Activated CD4-positive, alpha-beta T cell treated with anti-CD3 and anti-CD28 coated beads, Interleukin-2, amount 50 U/mL, for 1 hour (primary cell): ENCODE data around the gene STX7.

ENCODE experiments used
- DNase-seq: peaks from one replicate; pipeline ENCODE4 v3.0.0-alpha.2; 2020

The STX7 gene

GRCh38 chr6:132475925-132476324, 37.0 kb downstream of the STX7 start:
- no peak for DNase-seq

- DNase-seq, result no peak
These were observed 41.1 kb downstream of the STX7 start for GRCh38 chr6:132471787-132472186.

GRCh38 chr6:132466952-132467351, 46.0 kb downstream of the STX7 start:
- no peak for DNase-seq

GRCh38 chr6:132465530-132466485, 47.1 kb downstream of the STX7 start:
- DNase-seq, result no peak

GRCh38 chr6:132464538-132465256, 48.2 kb downstream of the STX7 start:
- DNase-seq, result no peak

DNA sequence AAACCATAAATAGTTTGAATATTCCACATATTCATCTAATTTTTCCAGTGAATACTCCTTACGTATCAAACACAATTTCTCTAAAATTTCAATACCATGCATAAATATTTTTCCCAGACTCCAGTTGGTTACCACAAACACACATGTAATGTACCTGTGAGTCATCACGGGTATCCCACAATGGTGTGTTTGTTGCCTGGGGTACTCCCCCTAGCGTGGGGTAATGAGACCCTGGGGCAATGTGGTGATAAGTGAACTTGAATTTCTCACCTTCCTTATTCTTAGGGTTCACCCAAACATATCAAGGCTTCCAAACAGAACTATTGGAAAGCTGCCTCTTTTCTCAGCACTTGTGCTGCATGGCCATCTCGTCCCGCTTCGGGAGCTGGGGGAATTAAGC, 51.0 kb downstream of the STX7 start:
- DNase-seq, result no peak

GRCh38 chr6:132459605-132459952, 53.3 kb downstream of the STX7 start:
- DNase-seq, result no peak

GRCh38 chr6:132458887-132459604, 53.9 kb downstream of the STX7 start:
- DNase-seq, result no peak

DNA sequence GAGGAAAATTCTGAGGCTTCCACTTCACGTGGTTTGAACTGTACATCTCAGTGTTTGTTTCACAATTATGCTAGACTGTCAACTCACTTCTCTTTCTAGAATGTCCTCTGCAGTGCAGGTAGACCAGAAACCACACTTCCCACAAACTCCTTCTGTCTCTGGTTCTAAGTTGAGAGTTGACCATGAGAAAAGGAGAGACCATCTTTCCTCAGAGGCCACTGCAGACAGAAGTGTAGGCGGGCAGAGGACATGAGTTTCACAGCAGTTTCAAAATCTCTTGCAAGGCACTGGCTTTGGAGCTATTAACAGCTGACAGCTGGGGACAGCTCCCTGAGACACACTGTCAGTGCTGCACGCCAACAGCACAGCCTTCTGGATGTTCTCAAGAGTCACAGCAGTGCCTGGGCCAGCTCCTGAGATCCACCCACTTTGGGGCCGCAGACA, 56.2 kb downstream of the STX7 start:
- DNase-seq, result no peak

GRCh38 chr6:132446855-132447241, 66.1 kb downstream of the STX7 start:
- DNase-seq, result no peak

- DNase-seq, result no peak
These were observed 66.6 kb downstream of the STX7 start for GRCh38 chr6:132446141-132446854.

DNA sequence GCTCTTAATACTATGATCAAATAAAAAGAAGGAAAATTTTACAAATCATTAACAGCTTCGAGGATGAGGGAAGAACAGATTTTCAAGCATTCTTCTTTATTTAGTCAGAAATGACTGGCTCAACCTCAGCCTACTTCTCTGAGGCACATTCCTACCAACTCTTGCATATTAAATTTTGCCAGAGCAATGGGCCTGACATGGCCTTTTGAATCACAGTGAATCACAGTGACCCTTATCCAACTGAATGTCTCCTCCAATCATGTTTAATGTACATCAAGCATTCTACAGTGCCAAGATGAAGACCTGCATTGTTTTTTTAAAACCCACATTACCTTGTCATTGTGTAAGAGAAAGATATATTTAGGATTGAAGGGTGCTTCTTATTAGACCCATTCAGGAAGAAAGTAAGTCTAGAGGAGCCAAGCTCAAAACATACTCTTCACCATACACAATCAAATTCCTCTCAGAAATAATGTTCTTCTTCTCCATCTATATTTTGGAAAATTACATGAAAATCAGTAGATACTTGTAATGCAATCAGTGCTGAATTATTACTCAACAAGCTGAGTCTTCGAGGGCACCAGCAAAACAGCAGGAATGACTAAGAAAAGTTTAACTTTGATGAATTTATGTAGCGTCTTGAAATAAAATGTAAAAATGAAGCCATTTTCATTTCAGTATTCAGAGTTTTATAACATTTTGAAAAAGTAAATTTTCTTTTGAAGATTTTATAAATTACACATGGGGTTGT, 67.5 kb downstream of the STX7 start:
- DNase-seq, result no peak

DNA sequence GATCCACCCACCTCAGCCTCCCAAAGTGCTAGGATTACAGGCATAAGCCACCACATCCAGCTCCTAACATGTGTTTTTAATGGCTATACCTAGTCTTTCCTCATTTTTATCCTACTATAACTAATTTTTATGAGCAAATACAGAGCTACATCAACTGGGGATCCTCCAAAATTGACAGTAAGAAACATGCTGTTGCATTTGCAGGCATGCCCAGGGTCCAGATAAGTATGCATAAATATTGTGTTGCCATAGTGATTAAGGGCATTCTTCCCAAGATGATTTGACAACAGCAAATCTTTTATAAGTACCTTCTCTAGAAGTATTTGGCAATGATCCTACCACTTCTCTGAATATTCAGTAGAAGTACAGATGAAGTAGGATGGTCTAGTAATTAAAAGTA, 69.7 kb downstream of the STX7 start:
- DNase-seq, result no peak

DNA sequence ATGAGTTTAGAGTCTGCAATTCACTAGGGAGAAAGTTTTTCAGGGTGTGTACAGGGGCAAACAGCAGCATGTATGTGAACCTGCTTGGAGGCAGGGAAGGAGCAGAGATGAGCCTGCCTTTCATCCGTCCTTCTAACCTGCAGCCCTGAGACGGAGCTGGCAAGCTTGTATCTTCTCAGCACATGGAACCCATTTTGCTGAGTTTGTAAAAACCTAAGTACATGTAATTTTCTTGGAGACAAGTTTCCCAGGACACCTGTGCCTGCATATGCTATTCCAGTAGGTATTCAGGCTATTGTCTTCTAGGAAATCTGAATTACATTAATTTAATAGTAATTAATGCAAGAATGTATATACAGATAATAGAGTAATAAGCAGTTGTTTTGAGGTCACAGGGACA, 82.8 kb downstream of the STX7 start:
- no peak for DNase-seq

DNA sequence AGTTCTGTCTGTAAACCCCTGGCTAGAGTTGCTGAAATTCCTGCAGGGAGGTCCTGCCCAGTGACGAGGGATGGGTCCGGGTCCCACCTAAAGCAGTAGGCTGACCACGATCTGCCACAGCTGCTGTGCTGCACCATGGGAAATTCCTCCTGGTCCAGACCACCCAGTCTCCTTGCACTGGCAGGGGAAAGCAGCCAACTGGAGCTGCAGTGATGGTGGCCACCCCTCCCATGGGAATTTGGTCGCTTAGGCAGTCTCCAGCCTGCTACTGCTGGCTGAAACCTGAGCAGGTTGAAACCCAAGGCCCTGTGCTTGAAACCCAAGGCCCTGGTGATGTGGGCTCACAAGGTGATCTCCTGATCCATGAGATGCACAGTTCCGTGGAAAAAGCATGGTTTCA, 87.7 kb downstream of the STX7 start:
- DNase-seq, result no peak

GRCh38 chr6:132423839-132424238, 89.1 kb downstream of the STX7 start:
- no peak for DNase-seq

DNA sequence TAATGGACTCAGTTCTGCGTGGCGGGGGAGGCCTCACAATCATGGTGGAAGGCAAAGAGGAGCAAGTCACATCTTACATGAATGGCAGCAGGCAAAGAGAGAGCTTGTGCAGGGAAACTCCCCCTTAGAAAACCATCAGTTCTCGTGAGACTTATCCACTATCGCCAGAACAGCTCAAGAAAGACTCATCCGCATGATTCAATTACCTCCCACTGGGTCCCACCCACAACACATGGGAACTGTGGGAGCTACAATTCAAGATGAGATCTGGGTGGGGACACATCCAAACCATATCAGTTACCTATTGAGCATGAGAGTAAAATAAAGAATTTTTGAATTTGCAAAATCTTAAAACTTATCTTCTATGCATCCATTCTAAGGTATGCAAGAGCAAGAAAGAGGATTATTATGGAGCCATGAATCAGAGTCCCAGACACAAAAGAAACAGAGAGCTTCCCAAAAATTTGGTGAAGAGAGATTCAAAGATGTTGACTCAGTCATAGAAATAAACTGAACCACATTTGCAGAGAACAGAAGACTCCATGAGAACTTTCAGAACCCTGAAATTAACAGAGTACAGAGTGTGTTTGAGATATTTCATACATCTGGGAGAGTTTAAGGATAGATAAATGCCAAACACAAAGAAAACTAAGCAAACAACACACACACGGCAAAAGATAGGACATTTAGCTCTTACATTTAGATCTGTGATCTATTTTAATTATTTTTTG, 94.5 kb downstream of the STX7 start:
- no peak for DNase-seq

DNA sequence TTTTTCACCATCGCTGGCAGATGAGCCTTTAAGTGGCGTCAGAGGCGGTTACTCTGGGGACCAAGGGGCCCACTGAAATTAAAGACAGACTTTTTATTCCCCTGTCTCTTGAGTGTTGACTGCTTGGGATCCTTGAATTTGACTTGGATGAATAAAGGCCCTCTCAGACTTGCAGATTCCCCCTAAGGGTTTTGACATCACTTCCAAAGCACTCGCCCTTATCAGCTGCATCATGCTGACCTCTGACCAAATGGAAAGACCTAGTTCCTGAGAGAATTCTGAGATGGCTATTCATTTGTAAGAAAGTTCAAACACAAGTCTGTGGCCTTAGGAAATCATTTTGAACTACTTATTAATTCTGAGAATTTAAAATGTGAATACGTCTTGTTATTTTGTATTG, 98.2 kb downstream of the STX7 start:
- no peak for DNase-seq

DNA sequence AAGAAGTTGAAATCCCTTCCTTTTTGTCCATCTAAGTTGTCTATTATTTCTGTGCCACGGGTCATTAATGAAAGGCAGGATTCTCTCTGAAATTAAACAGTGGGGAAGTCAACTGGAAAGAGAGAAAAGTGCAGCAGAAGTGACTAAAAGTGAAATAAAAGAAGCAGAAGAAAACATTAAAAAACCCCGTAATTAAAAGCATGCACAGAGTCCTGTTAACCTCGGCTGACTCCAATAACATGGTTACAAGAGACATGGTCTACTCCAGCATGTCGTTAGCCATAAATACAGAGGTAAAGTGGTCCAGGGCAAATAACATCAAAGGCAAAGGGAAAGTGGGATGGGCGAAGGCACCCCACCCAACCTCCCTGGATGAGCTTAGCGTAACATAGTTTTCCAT, 98.6 kb downstream of the STX7 start:
- DNase-seq, result no peak

DNA sequence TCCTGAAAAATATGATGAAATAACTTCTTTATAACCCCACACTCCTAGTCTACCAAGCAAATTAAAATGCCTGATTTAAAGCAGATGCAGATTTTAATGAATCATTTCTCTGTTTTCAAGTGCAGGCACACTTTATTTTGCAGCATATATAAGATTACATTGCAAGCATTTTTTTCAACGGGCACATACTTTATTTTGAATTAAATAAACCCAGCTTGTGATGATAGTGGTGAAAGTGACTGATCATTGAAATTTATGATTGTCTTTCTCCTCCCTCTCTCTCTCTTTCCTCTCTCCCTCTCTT, 99.5 kb downstream of the STX7 start:
- no peak for DNase-seq

DNA sequence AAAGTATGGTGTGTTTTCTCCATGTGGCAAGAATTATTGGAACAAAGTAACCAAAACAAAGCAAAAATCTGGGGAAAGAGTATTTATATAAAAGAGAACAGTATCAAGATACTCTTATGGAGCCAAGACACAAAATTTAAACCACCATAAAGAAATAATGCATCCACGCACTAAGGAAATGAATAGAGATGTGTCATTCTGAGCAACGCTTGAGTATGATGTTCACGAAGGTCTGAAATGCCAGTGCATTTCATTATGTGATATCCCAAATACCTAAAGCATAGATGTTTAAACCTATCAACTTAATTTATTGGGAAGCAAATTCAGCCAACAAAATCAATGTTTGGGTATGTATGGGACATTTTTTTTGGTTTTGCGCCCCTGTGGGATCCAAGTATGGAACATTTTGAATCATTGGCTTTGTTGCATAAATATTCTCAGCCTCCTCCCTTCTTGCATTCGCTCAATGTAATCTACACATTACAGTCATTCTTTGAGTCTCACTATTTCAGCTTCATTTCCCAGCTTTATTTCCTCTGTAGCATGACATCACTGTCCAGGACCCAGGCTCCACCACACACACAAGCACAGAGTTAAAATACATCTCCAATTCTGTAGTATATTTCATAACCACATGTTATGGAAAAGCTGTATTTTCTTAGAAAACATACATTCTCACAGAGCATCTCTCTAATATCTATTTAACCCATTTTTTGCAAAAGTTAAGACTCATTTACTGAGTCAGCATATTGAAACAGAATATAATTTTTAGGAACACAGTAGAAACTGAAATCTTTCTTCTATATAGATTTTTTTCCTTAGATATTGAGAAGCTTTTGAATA, 100.0 kb downstream of the STX7 start:
- DNase-seq, result no peak
